MM.1S (cell line): Measurements from ENCODE around the gene KCNMA1.

Source experiments
- DNase-seq: peaks from one replicate; pipeline ENCODE4 v3.0.0-alpha.2; 2015
- H2AFZ ChIP-seq: fragments of 300-600 bp; sonication (generic); 2 replicates; pipeline ENCODE4 v1.6.0; 2016; ENCODE audit warnings: antibody characterized with exemption, low read length
- H3F3A ChIP-seq: fragments of 300-600 bp; sonication (generic); 2 replicates; pipeline ENCODE4 v1.6.1; 2016; ENCODE audit warnings: mild to moderate bottlenecking, antibody characterized with exemption, low read length, moderate library complexity, mixed read lengths; ENCODE audit not compliant: insufficient read depth
- H3K27ac ChIP-seq: fragments of 300-600 bp; sonication (generic); 2 replicates; pipeline ENCODE4 v1.5.1; 2016; ENCODE audit warnings: mild to moderate bottlenecking, low read length
- H3K27me3 ChIP-seq: fragments of 300-600 bp; sonication (generic); replicated peaks from 2 replicates; pipeline ENCODE4 v1.6.0; 2016; ENCODE audit warnings: low read length; ENCODE audit not compliant: insufficient read depth
- H3K36me3 ChIP-seq: fragments of 300-600 bp; sonication (generic); replicated peaks from 2 replicates; pipeline ENCODE4 v1.6.1; 2016; ENCODE audit warnings: mild to moderate bottlenecking, low read length, mixed read lengths; ENCODE audit not compliant: insufficient read depth
- H3K4me1 ChIP-seq: fragments of 300-600 bp; sonication (generic); 2 replicates; pipeline ENCODE4 v1.6.1; 2016; ENCODE audit warnings: low read length, mixed read lengths
- H3K4me2 ChIP-seq: fragments of 300-600 bp; sonication (generic); 2 replicates; pipeline ENCODE4 v1.6.0; 2016; ENCODE audit warnings: low read depth, low read length
- H3K4me3 ChIP-seq: fragments of 300-600 bp; sonication (generic); 2 replicates; pipeline ENCODE4 v1.5.1; 2016; ENCODE audit warnings: low read length, mixed read lengths
- H3K79me2 ChIP-seq: fragments of 300-600 bp; sonication (generic); 2 replicates; pipeline ENCODE4 v1.6.1; 2016; ENCODE audit warnings: mixed run types, low read length, mixed read lengths
- H3K9ac ChIP-seq: fragments of 300-600 bp; sonication (generic); 2 replicates; pipeline ENCODE4 v1.6.1; 2016; ENCODE audit warnings: low read length, mixed read lengths
- H3K9me2 ChIP-seq: fragments of 300-600 bp; sonication (generic); replicated peaks from 2 replicates; pipeline ENCODE4 v1.6.1; 2016; ENCODE audit warnings: mild to moderate bottlenecking, low read length, mixed read lengths; ENCODE audit not compliant: insufficient read depth
- H3K9me3 ChIP-seq: fragments of 300-600 bp; sonication (generic); replicated peaks from 2 replicates; pipeline ENCODE4 v1.6.1; 2016; ENCODE audit warnings: mild to moderate bottlenecking, low read length, mixed read lengths; ENCODE audit not compliant: insufficient read depth
- H4K20me1 ChIP-seq: fragments of 300-600 bp; sonication (generic); 2 replicates; pipeline ENCODE4 v1.6.1; 2016; ENCODE audit warnings: mild to moderate bottlenecking, low read length, moderate library complexity, mixed read lengths; ENCODE audit not compliant: insufficient read depth
- CTCF ChIP-seq: fragments of 300-600 bp; sonication (generic); IDR thresholded peaks from 2 replicates; pipeline ENCODE4 v1.5.1; 2016; ENCODE audit warnings: antibody characterized with exemption, low read length, mixed read lengths
- EZH2 ChIP-seq: fragments of 300-600 bp; sonication (generic); optimal IDR thresholded peaks from 2 replicates; pipeline ENCODE3; 2017; ENCODE audit warnings: low read depth, mild to moderate bottlenecking, antibody characterized with exemption, low read length, mixed read lengths
- EZH2phosphoT487 ChIP-seq: fragments of 300-600 bp; sonication (generic); IDR thresholded peaks from 2 replicates; pipeline ENCODE4 v1.6.1; 2018; ENCODE audit warnings: antibody characterized with exemption, low read length

The KCNMA1 gene

DNA sequence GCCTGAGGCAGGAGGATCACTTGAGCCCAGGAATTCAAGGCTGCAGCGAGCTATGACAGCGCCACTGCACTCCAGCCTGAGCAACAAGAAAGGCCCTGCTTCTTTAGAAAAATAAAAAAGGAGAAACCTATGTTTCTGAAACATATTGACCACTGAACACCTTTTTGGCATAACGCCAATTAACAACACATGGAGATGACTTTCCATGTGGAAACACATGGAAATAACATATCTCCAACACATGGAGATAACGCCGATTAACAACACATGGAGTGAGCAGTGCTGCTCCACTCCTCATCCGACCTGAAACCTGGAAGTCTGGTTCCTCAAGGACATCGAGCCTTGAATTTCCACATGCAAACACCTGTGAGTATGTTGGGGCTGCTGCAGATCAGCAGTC is 126.9 kb downstream of the KCNMA1 start:
- Histone ChIP-seq H3K4me3 (no peak overlapping the region), H3K27me3 (no peaks in the 10 kb centered on the region), H3K36me3 (no peaks in the 10 kb centered on the region), H3K4me2 (no peak overlapping the region), H3K9me3 (no peaks in the 10 kb centered on the region), H3F3A (no peaks in the 10 kb centered on the region), H3K27ac (no peak overlapping the region), H4K20me1 (no peaks in the 10 kb centered on the region), H3K9ac (no peak overlapping the region), H3K79me2 (no peaks in the 10 kb centered on the region), H3K9me2 (no peaks in the 10 kb centered on the region), H2AFZ (no peak overlapping the region), H3K4me1 (no peaks in the 10 kb centered on the region)
- TF ChIP-seq CTCF, result no peak
- no peak for TF ChIP-seq EZH2
- TF ChIP-seq EZH2phosphoT487, result no peak
- no peak for DNase-seq

GRCh38 chr10:77510294-77510693 is 127.3 kb downstream of the KCNMA1 start:
- Histone ChIP-seq H3K4me2 (no peak overlapping the region), H3F3A (no peaks in the 10 kb centered on the region), H3K9me2 (no peaks in the 10 kb centered on the region), H4K20me1 (no peaks in the 10 kb centered on the region), H3K4me3 (no peak overlapping the region), H3K79me2 (no peaks in the 10 kb centered on the region), H3K9ac (no peak overlapping the region), H3K9me3 (no peaks in the 10 kb centered on the region), H2AFZ (no peak overlapping the region), H3K27ac (no peak overlapping the region), H3K36me3 (no peaks in the 10 kb centered on the region), H3K4me1 (no peaks in the 10 kb centered on the region), H3K27me3 (no peaks in the 10 kb centered on the region)
- DNase-seq, result no peak
- TF ChIP-seq EZH2 (no peak), CTCF (no peak), EZH2phosphoT487 (no peak)

DNA sequence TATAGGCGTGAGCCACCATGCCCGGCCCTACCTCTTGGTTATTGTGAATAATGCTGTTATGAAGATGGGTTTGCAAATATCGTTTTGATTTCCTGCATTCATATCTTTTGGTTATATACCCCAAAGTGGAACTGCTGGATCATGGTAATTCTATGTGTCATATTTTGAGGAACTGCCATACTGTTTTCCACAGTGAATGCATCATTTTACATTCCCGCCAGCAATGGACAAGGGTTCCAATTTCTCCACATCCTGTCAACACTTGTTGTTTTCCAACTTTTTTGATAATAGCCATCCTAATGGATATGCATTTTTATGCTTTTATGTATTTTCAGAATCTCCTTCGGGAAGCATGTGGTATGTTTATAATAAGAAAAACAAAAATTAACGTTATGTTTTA is 128.2 kb downstream of the KCNMA1 start:
- H3K36me3 ChIP-seq, result no peaks in the 10 kb centered on the region
- H3K79me2 ChIP-seq, result no peaks in the 10 kb centered on the region
- no peaks in the 10 kb centered on the region for H3K27me3 ChIP-seq
- H3K27ac ChIP-seq, result no peak overlapping the region
- TF ChIP-seq EZH2phosphoT487, result no peak
- no peak for TF ChIP-seq EZH2
- TF ChIP-seq CTCF, result no peak
- H3F3A ChIP-seq, result no peaks in the 10 kb centered on the region
- no peak overlapping the region for H3K9ac ChIP-seq
- H3K4me2 ChIP-seq, result no peak overlapping the region
- H3K9me3 ChIP-seq, result no peaks in the 10 kb centered on the region
- no peaks in the 10 kb centered on the region for H4K20me1 ChIP-seq
- H2AFZ ChIP-seq, result no peak overlapping the region
- H3K4me3 ChIP-seq, result no peak overlapping the region
- no peaks in the 10 kb centered on the region for H3K9me2 ChIP-seq
- no peak for DNase-seq
- H3K4me1 ChIP-seq, result no peaks in the 10 kb centered on the region
